Endodermal cell (in vitro differentiated cells): ENCODE measurements around the gene CHCHD3. TPM values are rescaled to one million over a fixed set of nuclear protein-coding genes. Genes with fewer than 3 reads are reported as not detected.

Experiments used
- DNase-seq: peaks from one replicate; pipeline ENCODE4 v3.0.0-alpha.2; 2017
- H3K27ac ChIP-seq: 2 replicates; pipeline ENCODE4 v1.5.1; 2013; ENCODE audit warnings: mild to moderate bottlenecking, low read depth, low read length, moderate library complexity
- H3K27me3 ChIP-seq: 2 replicates; pipeline ENCODE4 v1.6.1; 2013; ENCODE audit warnings: mild to moderate bottlenecking, low read length, moderate library complexity; ENCODE audit not compliant: insufficient read depth, control insufficient read depth, poor library complexity, severe bottlenecking
- H3K36me3 ChIP-seq: 2 replicates; pipeline ENCODE4 v1.7.0; 2013; ENCODE audit warnings: mild to moderate bottlenecking, low read length, moderate library complexity; ENCODE audit not compliant: control insufficient read depth, insufficient read depth
- H3K4me1 ChIP-seq: one replicate; pipeline ENCODE4 v1.7.0; 2013; ENCODE audit warnings: low read length; ENCODE audit not compliant: control insufficient read depth, insufficient read depth
- H3K4me3 ChIP-seq: 2 replicates; pipeline ENCODE4 v1.5.1; 2013; ENCODE audit warnings: mild to moderate bottlenecking, low read length, moderate library complexity
- H3K9ac ChIP-seq: 2 replicates; pipeline ENCODE4 v1.6.1; 2013; ENCODE audit warnings: mild to moderate bottlenecking, low read length, moderate library complexity; ENCODE audit not compliant: poor library complexity, severe bottlenecking; ENCODE audit errors: extremely low read depth
- H3K9me3 ChIP-seq: 2 replicates; pipeline ENCODE4 v1.6.1; 2013; ENCODE audit warnings: mild to moderate bottlenecking, low read length, moderate library complexity; ENCODE audit not compliant: control insufficient read depth
- H3K27ac Mint-ChIP-seq: 2 replicates; pipeline ENCODE4 v1.8.0; 2020; ENCODE audit warnings: mixed read lengths
- H3K27me3 Mint-ChIP-seq: 2 replicates; pipeline ENCODE4 v1.8.0; 2021; ENCODE audit warnings: mild to moderate bottlenecking, mixed read lengths; ENCODE audit not compliant: insufficient read depth
- H3K36me3 Mint-ChIP-seq: 2 replicates; pipeline ENCODE4 v1.8.0; 2020; ENCODE audit warnings: low read depth, mixed read lengths
- H3K4me1 Mint-ChIP-seq: 2 replicates; pipeline ENCODE4 v1.8.0; 2020; ENCODE audit warnings: mixed read lengths
- H3K4me3 Mint-ChIP-seq: 2 replicates; pipeline ENCODE4 v1.8.0; 2020; ENCODE audit warnings: mild to moderate bottlenecking, moderate library complexity, mixed read lengths
- H3K9me3 Mint-ChIP-seq: 2 replicates; pipeline ENCODE4 v1.8.0; 2020; ENCODE audit warnings: mild to moderate bottlenecking, mixed read lengths
- CTCF ChIP-seq: fragments of 200-600 bp; sonication (generic); conservative IDR thresholded peaks from 2 replicates; pipeline ENCODE4 v1.5.0; 2021; ENCODE audit warnings: antibody characterized with exemption, mild to moderate bottlenecking
- WGBS, 2 experiments: methylation state at CpG; one replicate each; pipeline versions ENCODE4 v1.1.5 to v1.1.7; 2013; ENCODE audit warnings: missing lambda C conversion rate in 2 of 2, mixed read lengths in 1 of 2; ENCODE audit not compliant: insufficient coverage in 1 of 2, insufficient read length in 1 of 2; 5-methylcytosine and 5-hydroxymethylcytosine counted together
- total RNA-seq, 2 donors: library from RNA; stranded (reverse); fragmentation: NEBNext Ultra II Directional in 1 of 2; extraction: Animal tissue kit (Norgen Biotek cat#: 25700) in 1 of 2; gene quantifications; 2 replicates in 1 of 2; 3 replicates in 1 of 2; pipeline ENCODE4 v1.2.1, GENCODE V29; 2021

CHCHD3 gene
- total RNA-seq, 2 donors from 2014 or later: 70.4 to 75.2 TPM

- no peaks in the 10 kb centered on the region for H3K4me1 Mint-ChIP-seq
- no peak overlapping the region for H3K4me3 Mint-ChIP-seq
- Histone ChIP-seq H3K4me1 (no peaks in the 10 kb centered on the region), H3K27me3 (no peaks in the 10 kb centered on the region), H3K27ac (no peak overlapping the region), H3K36me3 (peaks cover 3% of the 10 kb centered on the region), H3K4me3 (no peak overlapping the region), H3K9ac (no peak overlapping the region), H3K9me3 (peaks cover 32% of the 10 kb centered on the region)
- WGBS, 2 experiments: 97 to 100% methylated on average over 2 to 3 of the region's 3 CpGs
- DNase-seq: no peak
- no peak overlapping the region for H3K27ac Mint-ChIP-seq
- H3K36me3 Mint-ChIP-seq: peaks cover 27% of the 10 kb centered on the region
- no peak for TF ChIP-seq CTCF
- H3K27me3 Mint-ChIP-seq: no peaks in the 10 kb centered on the region
- peaks cover 18% of the 10 kb centered on the region for H3K9me3 Mint-ChIP-seq
These were observed 190.3 kb downstream of the CHCHD3 start for GRCh38 chr7:132891554-132891953.

GRCh38 chr7:132882714-132883428 lies 199.0 kb downstream of the CHCHD3 start:
- Histone ChIP-seq H3K36me3 (peaks cover 8% of the 10 kb centered on the region), H3K4me3 (no peak overlapping the region), H3K9ac (no peak overlapping the region), H3K9me3 (no peaks in the 10 kb centered on the region), H3K27me3 (no peaks in the 10 kb centered on the region), H3K27ac (no peak overlapping the region), H3K4me1 (no peaks in the 10 kb centered on the region)
- no peaks in the 10 kb centered on the region for H3K36me3 Mint-ChIP-seq
- H3K27me3 Mint-ChIP-seq: no peaks in the 10 kb centered on the region
- no peaks in the 10 kb centered on the region for H3K9me3 Mint-ChIP-seq
- no peak overlapping the region for H3K4me3 Mint-ChIP-seq
- no peak overlapping the region for H3K27ac Mint-ChIP-seq
- 84 to 90% methylated on average over 2 of the region's 2 CpGs for WGBS, 2 experiments
- DNase-seq: no peak
- TF ChIP-seq CTCF: no peak
- H3K4me1 Mint-ChIP-seq: peaks cover 11% of the 10 kb centered on the region

- Histone ChIP-seq H3K9ac (no peak overlapping the region), H3K9me3 (no peaks in the 10 kb centered on the region), H3K4me1 (no peaks in the 10 kb centered on the region), H3K4me3 (no peak overlapping the region), H3K27ac (no peak overlapping the region), H3K36me3 (peaks cover 8% of the 10 kb centered on the region), H3K27me3 (no peaks in the 10 kb centered on the region)
- Mint-ChIP-seq H3K27me3 (no peaks in the 10 kb centered on the region), H3K36me3 (no peaks in the 10 kb centered on the region), H3K27ac (no peak overlapping the region), H3K9me3 (no peaks in the 10 kb centered on the region), H3K4me1 (peaks cover 15% of the 10 kb centered on the region), H3K4me3 (no peak overlapping the region)
- no peak for DNase-seq
- 93 to 100% methylated on average over 2 to 3 of the region's 3 CpGs for WGBS, 2 experiments
- no peak for TF ChIP-seq CTCF
These were observed 200.6 kb downstream of the CHCHD3 start for GRCh38 chr7:132881317-132881716.
